Trophoblast cell (in vitro differentiated cells and primary cell): ENCODE data around the gene SLC22A17.

ENCODE experiments used
- DNase-seq, 2 donors: peaks; one replicate each; pipeline ENCODE4 v3.0.0-alpha.2; 2016
- H2AFZ ChIP-seq: 2 replicates; pipeline ENCODE4 v1.6.1; 2013; ENCODE audit warnings: low read length, moderate library complexity, mild to moderate bottlenecking; ENCODE audit not compliant: insufficient read depth, poor library complexity
- H2AK5ac ChIP-seq: 2 replicates; pipeline ENCODE4 v1.6.1; 2013; ENCODE audit warnings: mild to moderate bottlenecking, low read length
- H2BK120ac ChIP-seq: 2 replicates; pipeline ENCODE4 v1.6.1; 2013; ENCODE audit warnings: low read length, mild to moderate bottlenecking, moderate library complexity; ENCODE audit not compliant: insufficient read depth, poor library complexity
- H2BK12ac ChIP-seq: 2 replicates; pipeline ENCODE4 v1.6.1; 2013; ENCODE audit warnings: mild to moderate bottlenecking, low read length, moderate library complexity
- H2BK5ac ChIP-seq: 2 replicates; pipeline ENCODE4 v1.6.1; 2013; ENCODE audit warnings: low read length, low read depth, moderate library complexity, mild to moderate bottlenecking; ENCODE audit not compliant: poor library complexity
- H3K14ac ChIP-seq: 2 replicates; pipeline ENCODE4 v1.6.1; 2013; ENCODE audit warnings: mild to moderate bottlenecking, low read length
- H3K18ac ChIP-seq: 2 replicates; pipeline ENCODE4 v1.6.1; 2013; ENCODE audit warnings: mild to moderate bottlenecking, low read length
- H3K23ac ChIP-seq: 2 replicates; pipeline ENCODE4 v1.6.1; 2013; ENCODE audit warnings: low read length
- H3K27ac ChIP-seq: 2 replicates; pipeline ENCODE4 v1.5.1; 2013; ENCODE audit warnings: low read depth, mild to moderate bottlenecking, inconsistent platforms, low read length, moderate library complexity
- H3K27me3 ChIP-seq: 2 replicates; pipeline ENCODE4 v1.6.1; 2013; ENCODE audit warnings: inconsistent platforms, mild to moderate bottlenecking, low read length, moderate library complexity; ENCODE audit not compliant: insufficient read depth
- H3K36me3 ChIP-seq, 2 experiments: 1 replicate in 1 of 2; 2 replicates in 1 of 2; pipeline ENCODE4 v1.6.1; 2013; ENCODE audit warnings: low read length in 2 of 2, mild to moderate bottlenecking in 2 of 2, moderate library complexity in 1 of 2; ENCODE audit not compliant: insufficient read depth in 2 of 2, control insufficient read depth in 1 of 2
- H3K4ac ChIP-seq: 2 replicates; pipeline ENCODE4 v1.6.1; 2013; ENCODE audit warnings: low read depth, mild to moderate bottlenecking, low read length, moderate library complexity
- H3K4me1 ChIP-seq, 2 experiments: 1 replicate in 1 of 2; 2 replicates in 1 of 2; pipeline ENCODE4 v1.6.1; 2013; ENCODE audit warnings: low read length in 2 of 2, mild to moderate bottlenecking in 2 of 2, moderate library complexity in 1 of 2; ENCODE audit not compliant: insufficient read depth in 2 of 2, control insufficient read depth in 1 of 2
- H3K4me2 ChIP-seq: 2 replicates; pipeline ENCODE4 v1.6.1; 2013; ENCODE audit warnings: inconsistent platforms, mild to moderate bottlenecking, low read length, moderate library complexity
- H3K4me3 ChIP-seq: 2 replicates; pipeline ENCODE4 v1.5.1; 2013; ENCODE audit warnings: mild to moderate bottlenecking, low read depth, low read length, inconsistent platforms
- H3K79me1 ChIP-seq: one replicate; pipeline ENCODE4 v1.6.1; 2013; ENCODE audit warnings: low read length
- H3K79me2 ChIP-seq: 2 replicates; pipeline ENCODE4 v1.6.1; 2013; ENCODE audit warnings: low read length, mild to moderate bottlenecking; ENCODE audit not compliant: control insufficient read depth, insufficient read depth, poor library complexity
- H3K9ac ChIP-seq: 2 replicates; pipeline ENCODE4 v1.6.1; 2013; ENCODE audit warnings: mild to moderate bottlenecking, low read length
- H3K9me3 ChIP-seq: 2 replicates; pipeline ENCODE4 v1.6.1; 2013; ENCODE audit warnings: low read depth, mild to moderate bottlenecking, control low read depth, inconsistent platforms, low read length; ENCODE audit not compliant: insufficient read depth
- H4K12ac ChIP-seq: 2 replicates; pipeline ENCODE4 v1.6.1; 2013; ENCODE audit warnings: low read depth, mild to moderate bottlenecking, low read length, moderate library complexity
- H4K8ac ChIP-seq: 2 replicates; pipeline ENCODE4 v1.6.1; 2013; ENCODE audit warnings: low read depth, mild to moderate bottlenecking, low read length, moderate library complexity
- H4K91ac ChIP-seq: one replicate; pipeline ENCODE4 v1.6.1; 2013; ENCODE audit warnings: low read depth, mild to moderate bottlenecking, low read length, moderate library complexity
- WGBS: extraction: QIAGEN DNeasy Blood & Tissue Kit; methylation state at CpG from one replicate; pipeline ENCODE4 v1.1.7; 2013; ENCODE audit warnings: missing lambda C conversion rate; ENCODE audit not compliant: insufficient read length, insufficient coverage; ENCODE audit errors: extremely low coverage; 5-methylcytosine and 5-hydroxymethylcytosine counted together

The SLC22A17 gene

DNA sequence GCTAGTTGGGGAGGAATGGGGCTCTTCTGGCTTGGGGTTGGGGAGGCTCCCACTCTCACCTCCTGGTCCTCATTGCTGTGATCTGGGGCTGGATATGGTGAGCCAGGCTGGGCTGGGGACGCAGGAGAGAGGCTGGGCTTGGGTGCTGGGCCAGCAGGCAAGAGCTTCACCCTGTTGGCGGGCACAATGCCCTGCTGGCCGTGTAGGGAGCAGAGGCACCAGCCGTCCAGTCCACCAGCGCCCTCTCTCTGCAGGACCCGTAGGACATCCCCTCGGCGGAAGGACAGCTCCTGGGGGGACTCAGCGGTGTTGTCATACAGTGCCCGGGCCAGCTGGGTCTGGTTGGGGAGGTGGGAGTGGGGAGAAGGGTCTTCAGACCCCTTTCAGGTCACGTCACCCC lies 7.8 kb upstream of the SLC22A17 start:
- peaks cover 7 to 15% of the 10 kb centered on the region in 2 experiments for H3K4me1 ChIP-seq
- H2BK5ac ChIP-seq: no peak overlapping the region
- H3K27me3 ChIP-seq: no peaks in the 10 kb centered on the region

DNA sequence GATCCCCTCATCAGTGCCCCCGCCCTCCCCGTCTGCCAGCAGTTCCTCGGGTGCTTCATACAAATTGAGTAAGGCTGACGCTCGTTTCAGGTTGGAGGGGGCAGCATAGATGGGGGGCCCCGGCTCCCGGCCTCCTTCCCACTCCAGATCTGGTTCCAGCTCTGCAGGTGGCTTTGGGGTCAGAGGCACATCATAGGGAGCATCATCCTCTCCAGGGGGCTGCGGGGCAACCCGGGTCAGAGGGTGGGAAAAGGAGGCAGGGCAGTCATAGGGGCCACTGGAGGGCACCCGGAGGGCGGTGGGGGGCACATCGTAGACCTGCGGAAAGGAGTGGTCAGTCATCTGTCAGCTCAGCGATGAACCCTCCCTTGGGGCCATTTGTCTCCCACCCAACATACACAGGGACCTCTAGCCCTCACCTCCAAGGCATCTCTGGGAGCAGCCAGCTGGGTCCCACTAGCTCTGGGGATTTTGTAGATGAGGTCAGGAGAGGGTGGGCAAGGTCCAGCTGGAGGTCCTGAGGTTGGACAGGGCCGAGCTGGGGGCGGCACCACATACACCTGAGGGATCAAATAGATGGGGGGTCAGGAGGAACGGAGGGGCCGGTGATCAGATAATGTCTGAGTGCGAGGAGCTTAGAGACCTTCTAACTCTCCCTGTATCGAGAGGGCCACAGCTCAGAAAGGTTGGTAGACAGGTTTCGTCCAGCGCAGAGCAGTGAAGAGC lies 7.2 kb upstream of the SLC22A17 start:
- no CpG with 5 or more reads among the region's 22 CpGs for WGBS
- no peaks in the 10 kb centered on the region for H3K9me3 ChIP-seq
- no peak overlapping the region for H2BK5ac ChIP-seq

More for the DNA sequence above, 7.8 kb upstream of the SLC22A17 start:
- H2BK12ac ChIP-seq: no peak overlapping the region
- no peak overlapping the region for H2AK5ac ChIP-seq
- peaks cover 14% of the 10 kb centered on the region for H3K79me1 ChIP-seq
- H3K4me3 ChIP-seq: no peak overlapping the region
- H3K4me2 ChIP-seq: no peak overlapping the region
- no peak for DNase-seq
- no peak overlapping the region for H4K12ac ChIP-seq
- H3K18ac ChIP-seq: no peak overlapping the region
- no peaks in the 10 kb centered on the region for H3K9me3 ChIP-seq
- H3K9ac ChIP-seq: no peak overlapping the region
- peaks cover 36 to 43% of the 10 kb centered on the region in 2 experiments for H3K36me3 ChIP-seq
- WGBS: no CpG with 5 or more reads among the region's 11 CpGs
- H4K91ac ChIP-seq: no peak overlapping the region
- no peak overlapping the region for H4K8ac ChIP-seq
- H2BK120ac ChIP-seq: no peak overlapping the region
- no peak overlapping the region for H3K4ac ChIP-seq
- no peak overlapping the region for H3K27ac ChIP-seq
- no peak overlapping the region for H2AFZ ChIP-seq
- peaks cover 14% of the 10 kb centered on the region for H3K79me2 ChIP-seq
- H3K14ac ChIP-seq: no peak overlapping the region
- no peak overlapping the region for H3K23ac ChIP-seq

DNA sequence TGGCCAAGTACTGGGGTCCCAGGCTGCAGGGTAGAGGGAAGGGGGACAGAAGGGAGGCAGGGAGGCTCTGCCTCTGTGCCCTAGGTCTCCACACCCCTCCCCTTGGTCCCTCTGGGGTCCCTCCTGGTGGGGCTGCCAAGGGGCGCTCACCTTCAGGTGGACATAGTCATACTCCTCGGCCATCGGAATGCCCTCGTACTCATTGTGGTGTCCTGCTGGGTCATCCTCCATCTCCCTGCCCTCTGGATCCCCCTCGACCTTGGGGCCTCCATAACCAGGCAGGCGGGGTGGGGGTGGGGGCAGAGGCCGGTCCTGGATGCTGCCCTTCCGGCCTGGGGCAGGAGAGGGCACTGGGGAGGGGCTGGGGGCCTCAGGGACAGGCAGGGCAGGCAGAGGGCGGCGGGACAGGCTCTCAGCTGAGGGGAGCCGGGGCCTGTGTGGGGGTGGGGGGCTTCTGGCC lies 6.5 kb upstream of the SLC22A17 start:
- Histone ChIP-seq H3K27me3 (no peaks in the 10 kb centered on the region), H3K79me2 (peaks cover 1% of the 10 kb centered on the region)

More for the DNA sequence above, 7.2 kb upstream of the SLC22A17 start:
- H2AK5ac ChIP-seq: no peak overlapping the region
- no peaks in the 10 kb centered on the region for H3K27me3 ChIP-seq
- H3K9ac ChIP-seq: no peak overlapping the region
- no peak overlapping the region for H2AFZ ChIP-seq
- H3K79me1 ChIP-seq: peaks cover 8% of the 10 kb centered on the region
- no peak overlapping the region for H3K23ac ChIP-seq
- no peak overlapping the region for H3K27ac ChIP-seq
- H2BK120ac ChIP-seq: no peak overlapping the region
- no peak overlapping the region for H2BK12ac ChIP-seq
- no peak overlapping the region for H4K8ac ChIP-seq
- peaks cover 8% of the 10 kb centered on the region for H3K79me2 ChIP-seq
- peaks cover 36 to 43% of the 10 kb centered on the region in 2 experiments for H3K36me3 ChIP-seq
- H4K91ac ChIP-seq: no peak overlapping the region
- no peak for DNase-seq
- no peak overlapping the region for H4K12ac ChIP-seq
- H3K18ac ChIP-seq: no peak overlapping the region
- no peak overlapping the region for H3K14ac ChIP-seq
- no peak overlapping the region for H3K4me3 ChIP-seq
- H3K4me1 ChIP-seq: peaks cover 7 to 14% of the 10 kb centered on the region in 2 experiments
- H3K4ac ChIP-seq: no peak overlapping the region
- no peak overlapping the region for H3K4me2 ChIP-seq

DNA sequence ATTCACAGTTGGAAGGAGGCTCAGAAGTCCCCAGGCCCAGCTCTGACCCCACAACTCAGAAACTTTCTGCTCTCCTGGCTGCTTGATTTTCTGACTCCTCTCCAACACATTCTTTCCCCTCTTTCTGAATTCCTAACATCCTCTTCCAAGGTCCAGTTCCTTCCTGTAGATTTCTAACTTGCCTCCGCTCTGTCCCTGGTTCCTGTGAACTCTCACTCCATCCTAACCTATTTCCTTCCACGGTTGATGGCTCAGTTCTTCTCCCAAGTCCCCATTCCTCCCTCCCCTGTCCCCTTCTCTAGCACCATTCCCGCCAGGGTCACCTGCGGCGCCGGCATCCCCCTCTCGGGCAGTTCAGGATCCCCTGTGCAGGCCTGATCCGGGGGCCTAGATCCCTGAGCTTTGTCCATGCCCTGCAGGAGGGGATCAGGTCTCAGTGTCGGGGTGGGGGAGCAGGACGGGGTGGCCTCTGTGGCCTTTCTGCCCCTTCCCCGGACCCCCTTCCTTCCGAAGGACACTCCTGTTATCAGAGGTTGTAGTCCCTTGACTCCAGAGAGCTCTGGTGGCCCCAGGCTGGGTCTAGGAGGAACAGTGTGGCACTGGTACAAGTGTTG lies 6.0 kb upstream of the SLC22A17 start:
- H3K9me3 ChIP-seq: no peaks in the 10 kb centered on the region
- no peak overlapping the region for H3K18ac ChIP-seq
- DNase-seq: no peak
- H3K14ac ChIP-seq: no peak overlapping the region
- no peaks in the 10 kb centered on the region for H3K27me3 ChIP-seq
- H2BK12ac ChIP-seq: no peak overlapping the region
- no peak overlapping the region for H3K23ac ChIP-seq
- H3K4me3 ChIP-seq: no peak overlapping the region
- H4K8ac ChIP-seq: no peak overlapping the region
- H3K27ac ChIP-seq: no peak overlapping the region
- no peak overlapping the region for H3K4ac ChIP-seq
- WGBS: no CpG with 5 or more reads among the region's 12 CpGs
- no peak overlapping the region for H3K9ac ChIP-seq
- no peak overlapping the region for H2AFZ ChIP-seq
- no peak overlapping the region for H2AK5ac ChIP-seq
- no peak overlapping the region for H4K12ac ChIP-seq
- H3K79me1 ChIP-seq: no peaks in the 10 kb centered on the region
- no peak overlapping the region for H2BK5ac ChIP-seq
- no peak overlapping the region for H2BK120ac ChIP-seq
- peaks cover 0 to 3% of the 10 kb centered on the region in 2 experiments for H3K4me1 ChIP-seq
- H4K91ac ChIP-seq: no peak overlapping the region
- no peak overlapping the region for H3K4me2 ChIP-seq
- H3K79me2 ChIP-seq: no peaks in the 10 kb centered on the region
- peaks cover 36 to 43% of the 10 kb centered on the region in 2 experiments for H3K36me3 ChIP-seq

More for the DNA sequence above, 6.5 kb upstream of the SLC22A17 start:
- no peak overlapping the region for H4K8ac ChIP-seq
- H3K4me3 ChIP-seq: no peak overlapping the region
- H4K91ac ChIP-seq: no peak overlapping the region
- H2BK12ac ChIP-seq: no peak overlapping the region
- H3K18ac ChIP-seq: no peak overlapping the region
- H3K36me3 ChIP-seq: peaks cover 36 to 43% of the 10 kb centered on the region in 2 experiments
- no peaks in the 10 kb centered on the region for H3K9me3 ChIP-seq
- H2AK5ac ChIP-seq: no peak overlapping the region
- no peak for DNase-seq
- H3K4ac ChIP-seq: no peak overlapping the region
- no peak overlapping the region for H3K4me2 ChIP-seq
- H2AFZ ChIP-seq: no peak overlapping the region
- H3K14ac ChIP-seq: no peak overlapping the region
- H3K23ac ChIP-seq: no peak overlapping the region
- no peak overlapping the region for H3K9ac ChIP-seq
- no peak overlapping the region for H2BK5ac ChIP-seq
- WGBS: no CpG with 5 or more reads among the region's 11 CpGs
- H2BK120ac ChIP-seq: no peak overlapping the region
- peaks cover 1% of the 10 kb centered on the region for H3K79me1 ChIP-seq
- H4K12ac ChIP-seq: no peak overlapping the region
- H3K27ac ChIP-seq: no peak overlapping the region
- H3K4me1 ChIP-seq: peaks cover 5 to 9% of the 10 kb centered on the region in 2 experiments
